Stimulated activated CD4-positive, alpha-beta T cell treated with anti-CD3 and anti-CD28 coated beads, Interleukin-1b, Interleukin-23, amount 100 ng/mL, for 1 hour (primary cell): Measurements from ENCODE around the gene KRT20.
A peak's percentile ranks its signal among the peaks of the same experiment; 100 is the strongest.
"Not testable (repeated sequence)": the region's sequence is repeated elsewhere in the genome, so short reads cannot be mapped to it uniquely, and the experiment has no call there.

Source experiments
- DNase-seq, 2 donors: peaks; one replicate each; pipeline ENCODE4 v3.0.0-alpha.2; 2020; ENCODE audit warnings: low read depth in 2 of 2

Gene KRT20

GRCh38 chr17:40884708-40885512 lies at the start of gene KRT20:
Gene KRT20 (minus strand): TSS chr17:40885242. CDS start chr17:40885185, 57 bp downstream.
- DNase-seq = no peak

DNA sequence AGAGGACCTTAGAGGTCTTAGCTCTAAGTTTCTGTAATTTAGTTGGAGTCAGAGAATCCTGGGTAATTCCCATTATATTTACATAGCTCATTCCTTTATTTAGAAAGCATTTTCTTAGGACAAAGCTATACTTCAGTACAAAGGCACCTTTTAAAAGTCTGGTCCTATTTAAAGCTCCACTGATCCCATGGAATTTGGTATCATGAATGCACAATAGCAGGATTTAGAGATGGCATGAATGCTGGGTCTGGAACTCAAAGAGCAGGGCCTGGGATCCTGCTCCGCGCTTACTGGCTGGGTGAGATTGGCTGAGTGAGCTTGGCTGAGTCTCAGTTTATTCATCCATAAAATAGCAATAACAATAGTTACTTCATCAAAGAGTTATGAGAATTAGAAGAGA lies 47.6 kb upstream of the KRT20 start:
- DNase-seq = no peak

DNA sequence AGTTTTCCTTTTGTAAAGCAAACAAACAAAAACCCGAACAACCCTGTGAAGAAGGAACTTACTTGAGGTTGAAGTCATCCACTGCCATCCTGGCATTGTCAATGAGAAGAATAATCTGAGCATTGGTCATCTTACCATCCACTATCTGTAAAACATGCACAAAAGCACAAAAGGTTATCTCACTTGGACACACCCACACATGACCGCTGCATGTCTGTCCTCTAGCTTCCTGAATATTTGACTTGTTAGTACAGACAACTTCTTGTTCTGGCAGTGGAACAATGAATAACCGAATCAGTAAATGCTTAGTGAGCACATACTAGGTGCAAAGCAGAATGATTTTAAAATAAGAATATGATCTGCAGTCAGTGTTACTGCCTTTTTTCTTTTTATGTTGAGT lies 46.3 kb upstream of the KRT20 start:
- DNase-seq = no peak

DNA sequence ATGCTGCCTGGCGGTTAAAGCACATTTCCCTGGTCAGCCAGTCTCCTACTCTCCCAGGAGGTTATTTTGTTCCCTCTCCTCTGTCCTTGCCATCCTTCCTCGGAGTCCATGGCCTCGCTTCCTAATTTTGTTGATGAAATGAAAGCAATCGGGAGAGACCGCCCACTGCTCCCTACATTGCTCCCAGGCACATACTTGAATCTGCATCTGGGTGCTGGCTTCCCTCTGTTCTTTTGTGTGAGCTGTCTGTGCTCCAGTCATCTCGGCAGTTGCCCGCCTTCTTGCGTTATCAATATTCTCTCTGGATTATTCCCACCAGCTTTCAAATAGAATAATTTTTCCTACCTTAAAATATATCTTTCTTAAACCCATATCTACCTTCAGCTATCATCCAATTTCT lies 41.3 kb upstream of the KRT20 start:
- no peak for DNase-seq

- no peak for DNase-seq
Measured at GRCh38 chr17:40922239-40922638, 37.2 kb upstream of the KRT20 start.

GRCh38 chr17:40921026-40921425 lies 36.0 kb upstream of the KRT20 start:
- no peak for DNase-seq

GRCh38 chr17:40917116-40917515 lies 32.1 kb upstream of the KRT20 start:
- DNase-seq = not testable (repeated sequence)

GRCh38 chr17:40916366-40916765 lies 31.3 kb upstream of the KRT20 start:
- no peak for DNase-seq

- no peak for DNase-seq
Measured at GRCh38 chr17:40915721-40916256, 30.7 kb upstream of the KRT20 start.

DNA sequence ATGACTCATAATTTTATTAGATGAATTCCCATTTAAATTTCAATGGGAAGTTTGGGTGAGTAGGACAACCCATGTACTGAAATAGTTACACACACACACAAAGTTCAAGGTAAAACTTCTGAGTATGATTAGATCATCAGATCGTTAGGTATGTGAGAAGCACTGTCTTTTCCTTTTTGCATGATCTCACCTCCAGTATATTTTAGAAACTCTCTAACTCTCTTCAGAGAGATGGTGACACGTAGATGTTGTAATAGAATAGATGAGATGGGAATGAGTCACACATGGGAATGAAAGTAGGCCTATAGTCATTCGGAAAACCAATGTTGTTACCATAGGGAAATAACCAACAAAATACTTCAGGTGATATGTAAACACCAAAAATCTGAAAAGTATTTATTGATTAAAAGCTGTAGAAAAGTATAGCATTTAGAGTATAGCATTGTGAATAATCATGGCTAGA lies 30.2 kb upstream of the KRT20 start:
- no peak for DNase-seq

DNA sequence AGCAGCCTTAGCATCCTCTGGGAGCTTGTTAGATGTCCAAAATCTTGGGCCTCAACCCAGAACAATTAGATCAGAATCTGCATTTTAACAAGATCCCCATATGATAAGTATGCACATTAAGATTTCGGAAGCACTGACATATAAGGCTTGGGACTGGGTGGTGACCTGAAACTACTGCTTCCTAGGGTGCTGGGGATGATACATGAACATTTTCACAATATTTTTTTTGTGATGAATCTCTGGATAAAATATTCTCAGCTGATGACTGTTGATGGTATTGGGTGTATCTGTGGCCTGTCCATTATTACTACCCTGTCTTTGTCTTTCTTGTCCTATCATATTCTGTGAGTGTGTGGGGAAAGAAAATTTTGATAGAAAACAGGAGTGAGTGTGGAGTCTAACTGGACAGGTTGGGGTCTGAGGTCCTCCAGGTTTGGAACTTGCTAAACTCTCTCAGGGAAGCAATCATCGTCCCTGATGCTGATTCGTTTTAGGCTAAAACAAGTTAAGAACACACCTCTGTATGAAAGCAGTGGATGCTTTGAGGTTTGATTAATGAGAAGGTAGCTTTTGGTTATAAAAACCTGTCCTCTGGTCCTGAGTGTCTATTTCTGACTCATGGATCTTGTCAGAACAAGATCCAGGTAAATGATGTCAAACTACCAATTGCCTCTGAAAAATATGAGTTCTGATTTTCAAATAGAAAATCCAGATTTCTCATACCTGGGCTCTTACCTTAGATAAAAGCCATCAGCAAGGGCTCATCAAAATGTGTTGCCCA lies 29.2 kb upstream of the KRT20 start:
- no peak for DNase-seq

DNA sequence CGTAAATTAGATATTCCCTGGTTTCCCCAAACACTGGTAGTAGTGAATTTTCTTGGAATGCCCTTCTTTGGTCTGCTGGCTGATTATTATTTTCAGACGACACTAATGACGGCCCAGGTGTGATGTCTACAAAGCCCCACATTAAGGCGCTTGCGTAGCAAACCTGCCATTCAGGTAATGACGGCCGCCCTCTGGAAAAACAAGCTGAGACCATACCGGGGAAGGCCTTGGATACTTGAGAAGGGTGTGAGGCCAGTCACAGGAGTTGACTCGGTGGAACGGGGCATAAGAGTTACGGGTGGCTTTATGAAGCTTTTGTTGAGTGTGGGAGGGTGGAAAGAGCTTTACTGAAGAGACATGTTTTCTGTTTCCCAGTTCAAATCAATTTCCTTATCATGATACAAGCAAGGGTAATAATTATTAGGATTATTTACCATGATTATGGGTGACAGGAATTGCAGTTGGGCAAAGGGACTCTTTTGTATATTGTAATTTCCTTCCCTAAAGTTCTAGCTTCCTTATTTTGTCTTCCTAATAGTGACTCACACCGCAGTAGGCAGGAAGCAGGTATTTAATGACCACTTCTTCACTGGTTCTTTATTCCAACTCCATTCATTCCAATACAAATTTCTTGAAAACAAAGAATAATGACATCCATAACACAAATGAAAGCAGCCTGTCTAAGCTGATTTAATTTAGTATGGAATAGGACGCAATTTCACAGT lies 27.6 kb upstream of the KRT20 start:
- no peak for DNase-seq

DNA sequence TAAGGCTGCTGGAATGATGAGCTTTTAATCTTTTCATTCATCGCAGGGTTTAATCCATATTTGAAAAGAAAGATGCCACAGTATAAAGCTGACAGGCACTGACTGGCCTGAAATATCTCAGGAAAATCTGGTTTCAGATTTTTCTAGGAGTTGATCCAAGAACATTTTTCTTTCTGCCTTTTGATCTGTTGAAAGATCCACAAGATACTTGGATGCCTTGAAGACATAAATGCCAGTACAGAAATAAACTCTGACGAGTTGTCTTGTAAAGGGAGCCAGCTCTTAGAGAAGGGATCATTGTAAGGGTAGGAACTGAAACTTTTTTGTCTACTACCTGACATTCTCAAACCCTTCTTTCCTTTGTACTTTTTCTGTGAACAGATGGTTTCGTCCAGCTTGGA lies 25.4 kb upstream of the KRT20 start:
- DNase-seq = no peak

DNA sequence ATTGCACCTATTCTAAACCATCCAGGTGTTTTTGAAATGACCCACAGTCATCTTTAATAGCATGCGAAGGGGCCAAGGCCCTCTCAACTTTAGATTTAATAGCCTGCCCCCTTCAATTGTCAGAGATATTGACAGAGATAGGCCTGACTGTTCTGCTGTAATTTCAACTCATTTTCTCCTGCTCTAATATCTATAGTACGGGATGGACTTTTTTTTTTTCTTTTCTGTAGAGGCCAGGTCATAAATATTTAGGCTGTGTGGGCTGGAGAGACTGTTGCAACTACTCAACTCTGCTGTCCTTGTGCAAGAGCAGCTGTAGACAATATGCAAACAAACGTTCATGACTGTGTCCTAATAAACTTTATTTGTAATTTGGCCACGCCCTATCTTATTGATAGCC lies 24.7 kb upstream of the KRT20 start:
- no peak for DNase-seq

GRCh38 chr17:40909351-40909750 lies 24.3 kb upstream of the KRT20 start:
- DNase-seq = peak; percentile 19 to 22

DNA sequence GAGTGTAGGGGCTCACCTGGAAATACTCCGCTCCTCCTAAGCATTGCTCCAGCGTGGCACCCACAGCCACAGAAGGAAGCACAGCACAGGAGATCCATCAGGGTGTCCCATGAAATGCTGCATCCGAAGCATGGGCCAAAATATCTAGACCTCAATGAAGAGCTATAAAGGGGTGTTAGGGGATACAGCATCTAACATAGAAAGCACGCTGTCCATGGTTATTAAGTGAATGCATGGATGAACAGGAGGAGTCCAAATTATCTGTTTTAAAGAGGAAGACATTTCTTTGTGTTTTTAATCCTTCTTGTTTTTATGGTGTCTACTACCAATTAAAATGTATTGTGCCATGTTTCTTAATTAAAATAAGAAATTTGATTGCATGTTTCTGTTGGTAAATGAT lies 21.6 kb upstream of the KRT20 start:
- DNase-seq = no peak

- no peak for DNase-seq
Measured at GRCh38 chr17:40905370-40905769, 20.3 kb upstream of the KRT20 start.

DNA sequence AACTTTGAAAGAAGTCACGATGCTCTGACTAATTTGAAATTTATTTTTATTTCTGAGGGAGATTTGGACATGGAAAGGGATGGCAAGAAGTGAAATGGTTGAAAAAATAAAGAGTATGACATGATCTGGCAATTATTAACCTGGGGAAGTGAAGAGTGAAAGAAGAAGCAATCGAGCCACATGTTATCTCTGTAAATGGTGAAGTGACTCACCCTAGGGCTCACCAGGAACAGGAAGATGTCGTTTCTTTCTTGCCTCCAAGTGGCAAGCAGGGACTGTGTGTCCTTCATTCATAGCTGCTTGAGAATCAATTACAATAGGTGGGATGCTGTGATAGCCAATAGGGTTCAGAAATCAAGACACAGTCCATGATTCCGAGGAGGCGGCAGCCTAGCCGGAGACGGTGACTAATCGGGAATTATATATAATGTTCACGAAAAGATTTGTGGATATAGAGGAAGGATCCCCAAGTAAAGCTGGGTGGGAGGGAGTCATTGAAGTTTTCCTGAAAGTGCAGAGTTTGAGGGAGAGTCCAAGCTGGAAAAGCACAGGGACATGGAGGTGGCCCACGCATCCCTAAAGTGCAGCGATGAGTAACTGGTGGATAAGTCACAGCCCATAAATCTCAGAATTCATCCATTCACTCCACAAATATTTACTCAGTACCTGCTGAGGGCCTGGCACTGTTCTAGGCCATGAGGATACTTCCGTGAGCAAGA lies 18.2 kb upstream of the KRT20 start:
- DNase-seq = no peak

DNA sequence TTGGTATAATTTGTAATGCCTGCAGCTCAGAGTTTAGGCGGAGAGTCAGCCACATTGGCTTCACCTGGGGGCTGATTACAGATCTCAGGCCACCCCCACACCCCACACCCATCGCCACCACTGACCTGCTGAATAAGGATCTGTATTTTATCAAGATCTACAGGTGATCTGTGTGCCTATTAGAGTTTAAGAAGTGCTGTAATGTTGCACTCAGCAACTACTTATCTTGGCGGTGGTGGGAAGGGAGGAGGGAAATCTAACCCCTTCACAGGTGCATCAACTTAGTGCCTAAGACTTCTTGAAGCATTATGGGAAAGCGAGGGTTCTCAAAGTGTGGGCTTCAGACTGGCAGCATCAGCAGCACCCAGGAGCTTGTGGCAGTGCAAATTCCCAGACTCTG lies 17.5 kb upstream of the KRT20 start:
- DNase-seq = no peak

GRCh38 chr17:40901981-40902474 lies 17.0 kb upstream of the KRT20 start:
- DNase-seq = no peak

DNA sequence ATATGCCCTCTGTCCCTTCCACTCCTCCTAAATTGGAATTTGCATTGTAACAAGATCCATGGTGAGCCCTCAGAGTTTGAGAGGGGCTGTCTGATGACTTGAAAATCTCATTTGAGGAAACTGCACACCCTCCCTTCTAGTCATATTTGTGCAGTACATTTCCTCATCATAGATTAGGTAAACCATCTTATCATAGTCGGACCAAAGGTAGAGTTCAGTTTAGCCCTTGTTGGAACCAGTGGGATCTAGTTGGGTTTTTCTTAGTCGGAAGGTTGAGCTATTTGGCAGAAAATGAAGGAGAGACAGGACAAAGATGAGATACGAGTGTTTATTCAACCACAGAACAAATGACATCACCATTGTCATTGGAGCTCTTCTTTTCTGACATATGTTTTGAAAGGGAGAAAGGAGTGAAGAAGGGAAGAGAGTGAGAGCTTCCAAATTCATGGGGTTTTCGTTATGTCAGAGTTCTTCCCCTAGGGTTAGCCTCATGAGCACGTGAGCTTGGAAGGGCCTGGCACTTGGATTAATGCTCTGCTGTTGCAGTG lies 15.8 kb upstream of the KRT20 start:
- DNase-seq = no peak
